H9 (cell line): ENCODE measurements around the gene SLX4IP. TPM values are rescaled to one million over a fixed set of nuclear protein-coding genes. Genes with fewer than 3 reads are reported as not detected.
A peak's percentile ranks its signal among the peaks of the same experiment; 100 is the strongest.

Source experiments
- DNase-seq: peaks from one replicate; pipeline ENCODE4 v3.0.0-alpha.2; 2017
- H2AFZ ChIP-seq: one replicate; pipeline ENCODE4 v1.6.1; 2013; ENCODE audit warnings: mild to moderate bottlenecking, low read length, control low read depth, moderate library complexity
- H2AK5ac ChIP-seq: 2 replicates; pipeline ENCODE4 v1.6.1; 2013; ENCODE audit warnings: low read length, control low read depth, mixed read lengths; ENCODE audit not compliant: insufficient read length
- H2BK120ac ChIP-seq: one replicate; pipeline ENCODE4 v1.6.1; 2013; ENCODE audit warnings: low read depth, mild to moderate bottlenecking, low read length, control low read depth, inconsistent platforms; ENCODE audit not compliant: poor library complexity, severe bottlenecking
- H2BK12ac ChIP-seq: 2 replicates; pipeline ENCODE4 v1.6.1; 2013; ENCODE audit warnings: low read length, control low read depth, mixed read lengths, low read depth; ENCODE audit not compliant: insufficient read length
- H2BK15ac ChIP-seq: 2 replicates; pipeline ENCODE4 v1.6.1; 2013; ENCODE audit warnings: low read depth, low read length, control low read depth
- H2BK20ac ChIP-seq: one replicate; pipeline ENCODE4 v1.6.1; 2013; ENCODE audit warnings: low read depth, mild to moderate bottlenecking, low read length, control low read depth, inconsistent platforms; ENCODE audit not compliant: poor library complexity, severe bottlenecking
- H2BK5ac ChIP-seq: 2 replicates; pipeline ENCODE4 v1.6.1; 2013; ENCODE audit warnings: low read length, control low read depth, mixed read lengths; ENCODE audit not compliant: insufficient read length
- H3K14ac ChIP-seq: 2 replicates; pipeline ENCODE4 v1.6.1; 2013; ENCODE audit warnings: low read length, control low read depth; ENCODE audit not compliant: insufficient read depth
- H3K18ac ChIP-seq: 2 replicates; pipeline ENCODE4 v1.6.1; 2013; ENCODE audit warnings: low read depth, mild to moderate bottlenecking, mixed read lengths, low read length, control low read depth; ENCODE audit not compliant: insufficient read length
- H3K23ac ChIP-seq: 2 replicates; pipeline ENCODE4 v1.6.1; 2013; ENCODE audit warnings: low read length, control low read depth, mixed read lengths, low read depth; ENCODE audit not compliant: insufficient read length
- H3K23me2 ChIP-seq: 2 replicates; pipeline ENCODE4 v1.6.1; 2013; ENCODE audit warnings: low read depth, mild to moderate bottlenecking, mixed read lengths, low read length, control low read depth; ENCODE audit not compliant: insufficient read length, poor library complexity, severe bottlenecking
- H3K27ac ChIP-seq: 2 replicates; pipeline ENCODE4 v1.5.1; 2013; ENCODE audit warnings: low read length, control low read depth, mixed read lengths, low read depth; ENCODE audit not compliant: insufficient read length
- H3K27me3 ChIP-seq: 2 replicates; pipeline ENCODE4 v1.6.1; 2013; ENCODE audit warnings: low read length, control low read depth, inconsistent platforms; ENCODE audit not compliant: insufficient read depth
- H3K4ac ChIP-seq: 2 replicates; pipeline ENCODE4 v1.6.1; 2013; ENCODE audit warnings: low read depth, mild to moderate bottlenecking, control low read depth, inconsistent platforms, low read length, moderate library complexity
- H3K4me1 ChIP-seq: 2 replicates; pipeline ENCODE4 v1.6.1; 2013; ENCODE audit warnings: low read length, control low read depth, inconsistent platforms; ENCODE audit not compliant: insufficient read depth
- H3K4me2 ChIP-seq: 2 replicates; pipeline ENCODE4 v1.6.1; 2013; ENCODE audit warnings: low read length, control low read depth, mixed read lengths; ENCODE audit not compliant: insufficient read length, insufficient read depth
- H3K56ac ChIP-seq: 2 replicates; pipeline ENCODE4 v1.6.1; 2013; ENCODE audit warnings: low read depth, mild to moderate bottlenecking, mixed read lengths, low read length, control low read depth; ENCODE audit not compliant: insufficient read length
- H3K79me1 ChIP-seq: 2 replicates; pipeline ENCODE4 v1.6.1; 2013; ENCODE audit warnings: low read depth, mild to moderate bottlenecking, moderate library complexity, low read length, control low read depth, inconsistent platforms; ENCODE audit not compliant: insufficient read depth, poor library complexity, severe bottlenecking
- H3K79me2 ChIP-seq: 2 replicates; pipeline ENCODE4 v1.6.1; 2013; ENCODE audit warnings: low read length, control low read depth, inconsistent platforms; ENCODE audit not compliant: insufficient read depth
- H3K9ac ChIP-seq: 2 replicates; pipeline ENCODE4 v1.6.1; 2013; ENCODE audit warnings: low read length, control low read depth, mixed read lengths; ENCODE audit not compliant: insufficient read length; ENCODE audit errors: extremely low read depth
- H3K9me3 ChIP-seq: one replicate; pipeline ENCODE4 v1.6.1; 2013; ENCODE audit warnings: low read depth, low read length, inconsistent platforms; ENCODE audit not compliant: control insufficient read depth
- H3T11ph ChIP-seq: one replicate; pipeline ENCODE4 v1.6.1; 2013; ENCODE audit warnings: mild to moderate bottlenecking, low read length, control low read depth, inconsistent platforms
- H4K20me1 ChIP-seq: one replicate; pipeline ENCODE4 v1.6.1; 2013; ENCODE audit not compliant: control insufficient read depth, insufficient read length, insufficient read depth
- H4K5ac ChIP-seq: 2 replicates; pipeline ENCODE4 v1.6.1; 2013; ENCODE audit warnings: low read depth, mild to moderate bottlenecking, mixed read lengths, low read length, control low read depth; ENCODE audit not compliant: insufficient read length
- H4K8ac ChIP-seq: replicated peaks from 2 replicates; pipeline ENCODE4 v1.6.1; 2013; ENCODE audit warnings: low read length, control low read depth, mixed read lengths, low read depth; ENCODE audit not compliant: insufficient read length
- H4K91ac ChIP-seq: 2 replicates; pipeline ENCODE4 v1.6.1; 2013; ENCODE audit warnings: low read depth, mild to moderate bottlenecking, moderate library complexity, mixed read lengths, low read length, control low read depth; ENCODE audit not compliant: insufficient read length
- H3K27ac Mint-ChIP-seq, 3 experiments: 2 replicates in 2 of 3; 3 replicates in 1 of 3; pipeline ENCODE4 v1.8.0; 2020 to 2021; ENCODE audit warnings: mixed read lengths in 3 of 3, mild to moderate bottlenecking in 1 of 3, moderate library complexity in 1 of 3
- H3K27me3 Mint-ChIP-seq: 2 replicates; pipeline ENCODE4 v1.8.0; 2021; ENCODE audit warnings: low read depth, mild to moderate bottlenecking, moderate library complexity, mixed read lengths
- H3K36me3 Mint-ChIP-seq, 3 experiments: 2 replicates in 2 of 3; 3 replicates in 1 of 3; pipeline ENCODE4 v1.8.0; 2020 to 2021; ENCODE audit warnings: low read depth in 3 of 3, mixed read lengths in 3 of 3; ENCODE audit not compliant: insufficient read depth in 1 of 3
- H3K4me1 Mint-ChIP-seq, 2 experiments: 2 replicates each; pipeline ENCODE4 v1.8.0; 2020; ENCODE audit warnings: mixed read lengths in 2 of 2
- H3K4me3 Mint-ChIP-seq, 2 experiments: 2 replicates in 1 of 2; 3 replicates in 1 of 2; pipeline ENCODE4 v1.8.0; 2020 to 2021; ENCODE audit warnings: mild to moderate bottlenecking in 2 of 2, mixed read lengths in 2 of 2, moderate library complexity in 1 of 2
- H3K9me3 Mint-ChIP-seq, 2 experiments: 2 replicates in 1 of 2; 3 replicates in 1 of 2; pipeline ENCODE4 v1.8.0; 2020; ENCODE audit warnings: mild to moderate bottlenecking in 2 of 2, mixed read lengths in 2 of 2, moderate library complexity in 1 of 2
- CTCF ChIP-seq: fragments of 200-600 bp; sonication (generic); conservative IDR thresholded peaks from 3 replicates; pipeline ENCODE4 v1.8.0; 2021; ENCODE audit warnings: antibody characterized with exemption, mild to moderate bottlenecking
- WGBS: extraction: QIAGEN DNeasy Blood & Tissue Kit; methylation state at CpG from one replicate; pipeline ENCODE4 v1.1.7; 2013; ENCODE audit warnings: missing lambda C conversion rate, low lambda C conversion rate, mixed read lengths; ENCODE audit not compliant: insufficient read length; ENCODE audit errors: extremely low coverage; 5-methylcytosine and 5-hydroxymethylcytosine counted together
- total RNA-seq: library from RNA; stranded (reverse); gene quantifications from 2 replicates; pipeline ENCODE4 v1.2.1, GENCODE V29; 2021

SLX4IP gene
- total RNA-seq, 1 experiment from 2014 or later, result 7.9 TPM

GRCh38 chr20:10653599-10654249 is 218.6 kb downstream of the SLX4IP start:
- peaks cover 21% of the 10 kb centered on the region; the same call in 1 of the 2 replicates for H3K4me1 ChIP-seq
- no peak overlapping the region for H3K18ac ChIP-seq
- no peak overlapping the region for H3K9ac ChIP-seq
- no peaks in the 10 kb centered on the region for H3K27me3 ChIP-seq
- H3K23me2 ChIP-seq, result no peaks in the 10 kb centered on the region
- peaks cover 36 to 92% (median 65%) of the 10 kb centered on the region in 3 experiments for H3K36me3 Mint-ChIP-seq
- WGBS, result no CpG with 5 or more reads among the region's 13 CpGs
- H3K27ac Mint-ChIP-seq, result peak overlapping the region in 2 of 3 experiments; percentile 78 to 88; a peak in 5 of 7 replicates
- H3K56ac ChIP-seq, result no peak overlapping the region
- peaks cover 83 to 91% of the 10 kb centered on the region in 2 experiments for H3K4me1 Mint-ChIP-seq
- no peaks in the 10 kb centered on the region for H3K9me3 ChIP-seq
- no peak overlapping the region for H3K23ac ChIP-seq
- no peak overlapping the region for H4K91ac ChIP-seq
- H4K5ac ChIP-seq, result no peak overlapping the region
- H3K79me1 ChIP-seq, result peaks cover 4% of the 10 kb centered on the region
- H2BK20ac ChIP-seq, result no peak overlapping the region
- H3K14ac ChIP-seq, result no peak overlapping the region
- no peak overlapping the region for H3K27ac ChIP-seq
- H4K20me1 ChIP-seq, result no peaks in the 10 kb centered on the region
- no peak overlapping the region; a peak in 1 of 5 replicates for H3K4me3 Mint-ChIP-seq
- H2AFZ ChIP-seq, result no peak overlapping the region
- H3T11ph ChIP-seq, result no peak overlapping the region
- H3K4ac ChIP-seq, result no peak overlapping the region
- H4K8ac ChIP-seq, result no peak overlapping the region
- H3K4me2 ChIP-seq, result no peak overlapping the region
- no peak overlapping the region for H2BK5ac ChIP-seq
- H2BK120ac ChIP-seq, result no peak overlapping the region
- TF ChIP-seq CTCF, result no peak
- no peak overlapping the region for H2AK5ac ChIP-seq
- H3K27me3 Mint-ChIP-seq, result no peaks in the 10 kb centered on the region; the same call in 1 of the 2 replicates
- DNase-seq, result no peak
- H3K79me2 ChIP-seq, result no peaks in the 10 kb centered on the region
- no peaks in the 10 kb centered on the region for H3K9me3 Mint-ChIP-seq
- H2BK12ac ChIP-seq, result no peak overlapping the region
- no peak overlapping the region for H2BK15ac ChIP-seq
